ENCODE measurements around the gene HIVEP2.

Gene HIVEP2

GRCh38 chr6:142878407-142878806 lies 66.6 kb downstream of the HIVEP2 start:
- H3K4me1 Mint-ChIP-seq: peaks cover 90% of the 10 kb centered on the region
- H3K27ac Mint-ChIP-seq: peak overlapping the region in 1 of 2 donors; percentile 7
- H3K9me3 Mint-ChIP-seq: peaks cover 0 to 7% of the 10 kb centered on the region in 2 donors
- DNase-seq (peak in 1 of 2 donors; percentile 57), ATAC-seq (peak; percentile 84)
- no peaks in the 10 kb centered on the region for H3K27me3 Mint-ChIP-seq
- peak overlapping the region in 1 of 2 donors; percentile 16 for H3K4me3 Mint-ChIP-seq

- DNase-seq: no peak
- no peaks in the 10 kb centered on the region for H3K27me3 Mint-ChIP-seq
- ATAC-seq: peak; percentile 35
- peaks cover 0 to 7% of the 10 kb centered on the region in 2 donors for H3K9me3 Mint-ChIP-seq
- peak overlapping the region in 1 of 2 donors; percentile 9 for H3K4me3 Mint-ChIP-seq
- peaks cover 95% of the 10 kb centered on the region for H3K4me1 Mint-ChIP-seq
- H3K27ac Mint-ChIP-seq: peak overlapping the region in 1 of 2 donors; percentile 63
These were observed 70.3 kb downstream of the HIVEP2 start for GRCh38 chr6:142874676-142875075.

GRCh38 chr6:142872376-142872775 lies 72.6 kb downstream of the HIVEP2 start:
- H3K27me3 Mint-ChIP-seq: no peaks in the 10 kb centered on the region
- peak overlapping the region in 1 of 2 donors; percentile 33 for H3K4me3 Mint-ChIP-seq
- DNase-seq (no peak), ATAC-seq (no peak)
- peaks cover 0 to 1% of the 10 kb centered on the region in 2 donors for H3K9me3 Mint-ChIP-seq
- H3K4me1 Mint-ChIP-seq: peaks cover 91% of the 10 kb centered on the region
- peak overlapping the region in 1 of 2 donors; percentile 87 for H3K27ac Mint-ChIP-seq

- peak; percentile 55 to 70 for DNase-seq
- Mint-ChIP-seq H3K4me3 (peak overlapping the region; percentile 68 to 79), H3K4me1 (peaks cover 94% of the 10 kb centered on the region), H3K27me3 (no peaks in the 10 kb centered on the region), H3K9me3 (no peaks in the 10 kb centered on the region), H3K27ac (peak overlapping the region; percentile 69 to 88)
- ATAC-seq: peak; percentile 99
These were observed 73.1 kb downstream of the HIVEP2 start for GRCh38 chr6:142871910-142872331.

GRCh38 chr6:142870787-142871415 lies 74.1 kb downstream of the HIVEP2 start:
- peak overlapping the region in 1 of 2 donors; percentile 88 for H3K27ac Mint-ChIP-seq
- no peaks in the 10 kb centered on the region for H3K9me3 Mint-ChIP-seq
- H3K4me3 Mint-ChIP-seq: peak overlapping the region; percentile 16 to 28

GRCh38 chr6:142868917-142869316 lies 76.1 kb downstream of the HIVEP2 start:
- Mint-ChIP-seq H3K4me3 (no peak overlapping the region), H3K4me1 (peaks cover 94% of the 10 kb centered on the region), H3K27me3 (no peaks in the 10 kb centered on the region), H3K27ac (no peak overlapping the region), H3K9me3 (no peaks in the 10 kb centered on the region)
- no peak for ATAC-seq
- DNase-seq: no peak

More at GRCh38 chr6:142870787-142871415, 74.1 kb downstream of the HIVEP2 start:
- ATAC-seq (no peak), DNase-seq (no peak)
- H3K4me1 Mint-ChIP-seq: peaks cover 94% of the 10 kb centered on the region
- no peaks in the 10 kb centered on the region for H3K27me3 Mint-ChIP-seq

- Mint-ChIP-seq H3K9me3 (no peaks in the 10 kb centered on the region), H3K4me1 (peaks cover 93% of the 10 kb centered on the region), H3K4me3 (peak overlapping the region; percentile 27 to 75), H3K27me3 (no peaks in the 10 kb centered on the region), H3K27ac (peak overlapping the region in 1 of 2 donors; percentile 81)
- no peak for DNase-seq
- ATAC-seq: no peak
These were observed 76.8 kb downstream of the HIVEP2 start for GRCh38 chr6:142867988-142868812.

- no peak overlapping the region for H3K27ac Mint-ChIP-seq
- H3K4me3 Mint-ChIP-seq: peak overlapping the region in 1 of 2 donors; percentile 75
- H3K4me1 Mint-ChIP-seq: peaks cover 85% of the 10 kb centered on the region
These were observed 77.6 kb downstream of the HIVEP2 start for GRCh38 chr6:142867355-142867801.

GRCh38 chr6:142863981-142864380 lies 81.0 kb downstream of the HIVEP2 start:
- peak overlapping the region in 1 of 2 donors; percentile 14 for H3K4me3 Mint-ChIP-seq

More at GRCh38 chr6:142867355-142867801, 77.6 kb downstream of the HIVEP2 start:
- Mint-ChIP-seq H3K9me3 (no peaks in the 10 kb centered on the region), H3K27me3 (no peaks in the 10 kb centered on the region)
- no peak for DNase-seq
- ATAC-seq: peak; percentile 26

GRCh38 chr6:142861711-142862110 lies 83.3 kb downstream of the HIVEP2 start:
- no peak for ATAC-seq

More at GRCh38 chr6:142863981-142864380, 81.0 kb downstream of the HIVEP2 start:
- no peak for ATAC-seq
- Mint-ChIP-seq H3K9me3 (peaks cover 0 to 3% of the 10 kb centered on the region in 2 donors), H3K4me1 (peaks cover 80% of the 10 kb centered on the region), H3K27ac (peak overlapping the region; percentile 37 to 45), H3K27me3 (no peaks in the 10 kb centered on the region)
- no peak for DNase-seq

GRCh38 chr6:142860498-142860897 lies 84.5 kb downstream of the HIVEP2 start:
- peaks cover 81% of the 10 kb centered on the region for H3K4me1 Mint-ChIP-seq
- peaks cover 0 to 6% of the 10 kb centered on the region in 2 donors for H3K9me3 Mint-ChIP-seq
- H3K27ac Mint-ChIP-seq: peak overlapping the region in 1 of 2 donors; percentile 67
- ATAC-seq: no peak
- H3K4me3 Mint-ChIP-seq: peak overlapping the region in 1 of 2 donors; percentile 29
- no peaks in the 10 kb centered on the region for H3K27me3 Mint-ChIP-seq
- no peak for DNase-seq

More at GRCh38 chr6:142861711-142862110, 83.3 kb downstream of the HIVEP2 start:
- H3K27ac Mint-ChIP-seq: peak overlapping the region in 1 of 2 donors; percentile 77
- peak overlapping the region in 1 of 2 donors; percentile 23 for H3K4me3 Mint-ChIP-seq
- DNase-seq: no peak
- H3K9me3 Mint-ChIP-seq: peaks cover 0 to 6% of the 10 kb centered on the region in 2 donors
- H3K4me1 Mint-ChIP-seq: peaks cover 80% of the 10 kb centered on the region
- no peaks in the 10 kb centered on the region for H3K27me3 Mint-ChIP-seq

GRCh38 chr6:142857796-142858555 lies 87.0 kb downstream of the HIVEP2 start:
- DNase-seq (no peak), ATAC-seq (peak; percentile 6)
- Mint-ChIP-seq H3K4me3 (peak overlapping the region; percentile 77 to 79), H3K9me3 (peaks cover 0 to 6% of the 10 kb centered on the region in 2 donors), H3K27me3 (no peaks in the 10 kb centered on the region), H3K27ac (peak overlapping the region; percentile 77 to 94), H3K4me1 (peaks cover 84% of the 10 kb centered on the region)

- peak overlapping the region; percentile 77 to 79 for H3K4me3 Mint-ChIP-seq
- H3K27ac Mint-ChIP-seq: peak overlapping the region; percentile 89 to 94
- ATAC-seq (no peak), DNase-seq (no peak)
- H3K4me1 Mint-ChIP-seq: peaks cover 91% of the 10 kb centered on the region
- peaks cover 0 to 6% of the 10 kb centered on the region in 2 donors for H3K9me3 Mint-ChIP-seq
- H3K27me3 Mint-ChIP-seq: no peaks in the 10 kb centered on the region
These were observed 87.7 kb downstream of the HIVEP2 start for GRCh38 chr6:142857233-142857761.

- Mint-ChIP-seq H3K27me3 (no peaks in the 10 kb centered on the region), H3K4me3 (peak overlapping the region; percentile 77 to 79), H3K9me3 (peaks cover 0 to 6% of the 10 kb centered on the region in 2 donors), H3K27ac (peak overlapping the region; percentile 89 to 94), H3K4me1 (peaks cover 94% of the 10 kb centered on the region)
- ATAC-seq: peak; percentile 84
- DNase-seq: peak in 1 of 2 donors; percentile 73
These were observed 88.2 kb downstream of the HIVEP2 start for GRCh38 chr6:142856624-142857232.
